GM18517 (cell line): ENCODE results near the gene EWSR1.
"Not testable (repeated sequence)": the region's sequence is repeated elsewhere in the genome, so short reads cannot be mapped to it uniquely, and the experiment has no call there.

Source experiments
- ATAC-seq: cut with Tn5 transposase; IDR thresholded peaks from one replicate; pipeline ENCODE4 v1.9.1; 2021; ENCODE audit warnings: mild to moderate bottlenecking, moderate library complexity; ENCODE audit not compliant: unreplicated experiment

The EWSR1 gene, protein sequence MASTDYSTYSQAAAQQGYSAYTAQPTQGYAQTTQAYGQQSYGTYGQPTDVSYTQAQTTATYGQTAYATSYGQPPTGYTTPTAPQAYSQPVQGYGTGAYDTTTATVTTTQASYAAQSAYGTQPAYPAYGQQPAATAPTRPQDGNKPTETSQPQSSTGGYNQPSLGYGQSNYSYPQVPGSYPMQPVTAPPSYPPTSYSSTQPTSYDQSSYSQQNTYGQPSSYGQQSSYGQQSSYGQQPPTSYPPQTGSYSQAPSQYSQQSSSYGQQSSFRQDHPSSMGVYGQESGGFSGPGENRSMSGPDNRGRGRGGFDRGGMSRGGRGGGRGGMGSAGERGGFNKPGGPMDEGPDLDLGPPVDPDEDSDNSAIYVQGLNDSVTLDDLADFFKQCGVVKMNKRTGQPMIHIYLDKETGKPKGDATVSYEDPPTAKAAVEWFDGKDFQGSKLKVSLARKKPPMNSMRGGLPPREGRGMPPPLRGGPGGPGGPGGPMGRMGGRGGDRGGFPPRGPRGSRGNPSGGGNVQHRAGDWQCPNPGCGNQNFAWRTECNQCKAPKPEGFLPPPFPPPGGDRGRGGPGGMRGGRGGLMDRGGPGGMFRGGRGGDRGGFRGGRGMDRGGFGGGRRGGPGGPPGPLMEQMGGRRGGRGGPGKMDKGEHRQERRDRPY

DNA sequence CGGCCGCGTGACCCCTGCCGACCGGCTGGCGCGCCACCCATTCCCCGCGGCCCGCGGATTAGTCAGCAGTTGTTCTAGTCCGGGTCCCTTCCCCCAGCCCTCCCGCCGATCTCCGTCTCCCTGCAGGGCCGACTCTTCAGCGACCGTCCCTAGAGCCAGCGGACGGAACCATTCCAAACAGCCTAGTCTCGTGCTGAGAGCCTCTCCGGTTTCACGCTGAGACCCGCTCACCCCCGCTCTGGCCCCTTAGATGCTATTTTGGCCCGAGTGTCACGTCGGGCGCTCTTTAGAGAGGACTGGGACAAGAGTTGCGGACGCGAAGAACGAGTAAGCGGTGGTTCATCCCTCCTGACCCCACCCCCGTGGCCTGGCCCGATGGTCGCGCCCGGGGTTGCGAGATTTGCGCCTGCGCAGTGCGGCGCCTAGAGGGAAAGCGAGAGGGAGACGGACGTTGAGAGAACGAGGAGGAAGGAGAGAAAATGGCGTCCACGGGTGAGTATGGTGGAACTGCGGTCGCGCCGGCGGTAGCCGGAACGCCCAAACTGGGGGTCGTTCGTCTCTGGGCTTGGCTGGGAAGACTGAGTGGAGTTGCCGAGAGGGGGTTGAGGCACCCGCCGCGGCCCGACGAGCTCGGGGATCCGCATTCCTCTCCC is at the start of gene EWSR1, which contains the start of gene RHBDD3:
TSS of gene EWSR1 (plus strand) at position 411 of the 653 bp plus-strand sequence. CDS start at position 480, 69 bp downstream.
TSS of gene RHBDD3 (minus strand) at position 124 of the 653 bp plus-strand sequence. CDS start 2,355 bp downstream, outside the sequence.
- peak; percentile 83 for ATAC-seq

DNA sequence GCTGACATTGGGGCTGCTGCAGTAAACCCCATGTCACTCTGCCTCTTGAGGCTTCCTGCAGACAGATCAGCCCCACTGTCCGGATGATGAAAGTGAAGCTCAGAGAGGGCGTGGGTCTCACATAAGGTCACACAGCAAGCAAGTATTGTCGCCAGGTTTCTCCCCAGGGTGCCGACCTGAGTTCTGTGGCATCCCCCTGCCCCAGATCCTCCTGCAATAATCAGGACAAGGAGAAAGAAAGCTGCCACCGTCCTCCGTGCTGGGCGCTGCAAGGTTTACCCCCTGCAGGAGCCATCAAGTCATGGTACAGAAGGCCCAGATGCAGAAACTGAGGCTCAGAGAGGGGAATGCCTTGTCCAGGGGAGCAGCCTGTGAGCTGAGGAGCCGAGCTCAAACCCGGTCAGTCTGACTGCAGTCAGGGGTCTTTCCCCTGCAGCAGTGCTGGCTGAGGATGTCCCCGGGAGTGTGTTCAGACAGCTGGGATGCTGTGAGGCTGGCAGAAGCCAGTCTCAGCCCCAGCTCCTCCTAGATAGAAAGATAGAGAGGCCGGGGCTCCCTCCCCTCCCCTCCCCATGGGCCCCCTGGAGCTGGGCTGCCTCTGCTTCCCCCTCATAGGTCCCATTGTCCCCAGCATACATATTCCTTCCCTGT is 49.2 kb upstream of the EWSR1 start:
- no peak for ATAC-seq

DNA sequence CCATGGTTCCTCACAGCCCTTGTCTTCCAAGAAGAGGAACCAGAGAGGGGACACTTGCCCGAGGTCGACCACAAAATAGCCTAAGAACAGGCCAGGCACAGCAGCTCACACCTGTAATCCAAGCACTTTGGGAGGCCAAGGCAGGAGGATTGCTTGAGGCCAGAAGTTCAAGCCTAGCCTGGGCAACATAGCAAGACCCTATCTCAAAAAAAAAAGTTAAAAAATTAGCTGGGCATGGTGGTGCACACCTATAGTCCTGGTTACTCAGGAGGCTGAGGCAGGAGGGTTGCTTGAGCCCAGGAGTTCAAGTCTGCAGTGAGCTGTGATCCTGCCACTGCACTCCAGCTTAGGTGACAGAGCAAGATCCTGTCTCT is 48.7 kb upstream of the EWSR1 start:
- not testable (repeated sequence) for ATAC-seq

DNA sequence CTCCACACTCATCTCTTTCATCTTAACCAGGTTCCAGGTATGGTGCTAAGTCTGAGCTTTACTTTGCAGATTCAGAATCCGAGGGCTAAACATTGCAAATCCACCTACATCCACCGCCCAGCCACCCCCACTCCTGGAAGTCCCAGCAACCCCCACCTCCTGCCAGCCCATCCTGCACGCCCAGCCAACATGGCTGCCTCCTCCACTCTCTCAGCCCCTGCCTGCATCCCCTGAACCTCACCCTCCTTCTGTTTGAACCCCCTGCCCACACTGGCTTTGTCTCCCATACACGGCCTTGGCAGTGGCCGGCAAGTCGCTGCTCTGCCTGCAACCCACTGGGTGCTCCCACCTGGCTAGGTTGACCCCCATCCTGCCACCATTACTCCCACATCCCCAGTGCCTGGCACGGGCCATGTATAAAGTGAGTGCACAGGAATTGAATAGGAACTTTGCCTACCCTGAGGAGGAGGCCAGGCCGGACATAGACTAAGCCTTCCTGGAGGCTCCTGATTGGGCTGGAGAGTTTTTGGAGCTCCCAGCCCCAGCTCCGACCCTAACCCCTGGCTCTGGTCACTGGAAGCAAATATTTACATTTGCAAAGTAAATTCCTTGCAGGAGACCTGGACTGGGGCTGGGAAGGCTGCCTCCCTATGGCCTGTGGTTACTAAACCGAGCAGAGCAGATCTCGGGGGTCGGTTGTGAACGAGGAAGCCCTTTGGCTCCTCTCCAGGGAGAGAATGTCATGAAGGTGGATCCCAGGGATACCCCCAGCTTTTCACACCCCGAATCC is 48.0 kb upstream of the EWSR1 start:
- ATAC-seq: no peak

DNA sequence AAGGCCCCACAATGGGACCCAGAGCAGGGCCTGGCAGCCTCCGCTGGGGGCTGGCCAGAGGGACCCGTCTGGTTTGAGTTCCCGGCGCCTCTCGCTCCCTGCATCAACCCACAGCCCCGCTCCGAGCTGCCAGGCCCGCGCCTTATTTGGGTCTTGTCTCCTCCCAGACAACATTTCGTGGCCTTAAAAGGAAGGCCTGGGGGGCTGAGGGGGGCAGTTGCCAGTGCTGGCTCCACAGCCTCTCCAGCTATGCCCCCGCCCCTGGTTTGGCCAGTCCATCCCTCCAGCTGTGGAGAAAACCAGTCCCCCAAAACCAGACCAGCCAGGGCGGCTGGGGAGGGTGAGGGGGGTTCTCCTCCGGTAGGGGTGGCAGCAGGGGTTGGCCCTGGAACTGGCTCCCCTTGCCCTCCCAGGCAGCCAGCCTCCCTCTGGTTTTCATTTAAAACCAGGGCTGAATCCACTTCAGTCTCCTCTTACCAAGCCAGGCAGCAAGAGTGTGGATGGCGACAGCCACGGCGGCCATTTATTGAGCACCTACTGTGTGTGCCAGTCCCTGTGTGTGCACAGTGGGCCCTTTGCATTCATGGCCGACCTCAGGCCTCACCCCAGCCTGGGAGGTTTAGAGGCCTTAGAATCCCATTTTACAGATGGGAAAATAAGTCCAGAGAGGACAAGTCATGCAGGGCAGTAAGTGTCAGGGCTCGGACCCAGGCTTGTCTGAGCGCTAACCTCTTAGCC is 43.8 kb upstream of the EWSR1 start:
- ATAC-seq: no peak

DNA sequence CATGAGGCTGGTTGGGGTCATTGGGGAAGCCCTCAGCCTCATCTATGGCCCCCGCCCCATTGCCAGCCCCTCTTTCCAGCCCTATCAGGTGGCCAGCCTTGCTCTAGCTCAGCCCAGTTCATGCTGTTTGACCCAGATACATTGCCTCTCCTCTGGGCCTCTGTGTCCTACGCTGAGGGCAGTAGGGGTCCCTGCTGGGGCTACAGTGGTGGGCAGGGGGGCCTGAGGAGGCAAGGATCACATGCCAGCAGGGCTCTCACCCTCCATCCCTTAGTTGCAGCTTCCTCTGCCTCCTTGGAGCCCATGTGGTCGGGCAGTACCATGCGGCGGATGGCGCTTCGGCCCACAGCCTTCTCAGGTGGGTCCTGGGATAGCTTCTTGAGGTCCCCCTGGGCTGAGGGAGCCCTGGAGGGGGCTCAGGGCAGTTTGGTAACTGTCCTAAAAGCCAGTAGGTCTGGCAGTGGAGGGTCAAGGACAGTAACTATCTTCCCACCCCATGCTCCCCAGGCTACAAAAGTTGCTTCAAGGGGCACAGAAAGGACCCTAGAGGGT is 43.1 kb upstream of the EWSR1 start:
- no peak for ATAC-seq

DNA sequence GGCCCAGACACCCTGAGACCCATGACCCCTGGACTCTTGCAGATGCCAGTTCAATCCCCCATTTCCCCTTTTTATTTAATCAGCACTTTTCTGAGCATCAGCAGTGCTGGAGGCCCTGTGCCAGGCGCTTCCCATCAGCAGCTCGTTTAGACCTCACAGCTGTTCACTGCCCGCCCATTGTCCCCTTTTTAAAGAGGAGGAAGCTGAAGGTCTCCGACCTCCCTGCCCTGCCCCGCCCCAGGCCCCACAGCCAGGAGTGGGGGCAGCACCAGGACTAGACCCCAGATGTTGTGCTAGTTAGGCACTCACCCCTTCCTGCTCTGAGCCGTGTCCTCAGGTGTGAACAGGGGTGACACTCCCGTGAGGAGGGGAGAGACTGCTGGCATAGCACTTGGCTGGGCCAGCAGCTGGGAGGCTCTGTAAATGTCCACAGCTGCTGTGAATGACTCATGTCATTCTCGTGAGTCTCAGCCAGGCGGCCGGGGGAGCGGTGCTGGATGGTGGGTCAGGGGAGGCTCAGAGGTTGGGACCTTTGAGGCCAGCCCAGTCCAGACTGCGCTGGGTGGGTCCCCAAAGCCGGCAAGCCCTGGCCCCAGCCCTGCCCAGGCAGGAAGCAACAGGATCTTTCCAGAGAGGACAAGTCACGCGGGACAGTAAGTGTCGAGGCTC is 42.5 kb upstream of the EWSR1 start:
- ATAC-seq: no peak

DNA sequence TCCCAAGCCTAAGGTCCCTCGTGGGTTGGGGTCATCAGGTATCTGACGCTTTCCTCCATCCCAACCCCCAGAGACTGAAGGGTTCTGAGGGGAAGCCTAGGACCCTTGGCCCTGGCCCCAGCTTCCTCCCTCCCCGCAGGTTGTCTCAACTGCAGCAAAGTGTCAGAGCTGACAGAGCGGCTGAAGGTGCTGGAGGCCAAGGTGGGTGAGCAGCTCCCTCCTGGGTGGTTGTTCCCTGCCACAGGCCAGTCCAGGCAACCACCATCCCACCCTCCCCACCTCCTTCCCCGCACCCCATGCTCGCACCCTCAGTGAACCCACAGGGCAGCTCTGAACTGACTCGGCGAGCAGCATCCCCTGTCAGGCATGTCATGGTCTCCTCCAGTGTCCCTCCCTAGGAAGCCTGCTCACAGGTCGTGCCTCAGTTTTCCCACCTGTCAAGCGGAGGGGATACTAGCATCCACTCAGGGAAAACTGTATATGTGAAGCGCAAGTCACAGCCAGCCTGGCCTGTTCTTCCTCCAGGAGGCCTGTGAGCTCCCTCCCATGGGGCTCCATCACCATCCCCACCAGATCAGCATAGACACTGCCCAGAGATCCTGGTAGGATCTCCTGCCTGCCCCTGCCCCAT is 41.6 kb upstream of the EWSR1 start:
- ATAC-seq: no peak

DNA sequence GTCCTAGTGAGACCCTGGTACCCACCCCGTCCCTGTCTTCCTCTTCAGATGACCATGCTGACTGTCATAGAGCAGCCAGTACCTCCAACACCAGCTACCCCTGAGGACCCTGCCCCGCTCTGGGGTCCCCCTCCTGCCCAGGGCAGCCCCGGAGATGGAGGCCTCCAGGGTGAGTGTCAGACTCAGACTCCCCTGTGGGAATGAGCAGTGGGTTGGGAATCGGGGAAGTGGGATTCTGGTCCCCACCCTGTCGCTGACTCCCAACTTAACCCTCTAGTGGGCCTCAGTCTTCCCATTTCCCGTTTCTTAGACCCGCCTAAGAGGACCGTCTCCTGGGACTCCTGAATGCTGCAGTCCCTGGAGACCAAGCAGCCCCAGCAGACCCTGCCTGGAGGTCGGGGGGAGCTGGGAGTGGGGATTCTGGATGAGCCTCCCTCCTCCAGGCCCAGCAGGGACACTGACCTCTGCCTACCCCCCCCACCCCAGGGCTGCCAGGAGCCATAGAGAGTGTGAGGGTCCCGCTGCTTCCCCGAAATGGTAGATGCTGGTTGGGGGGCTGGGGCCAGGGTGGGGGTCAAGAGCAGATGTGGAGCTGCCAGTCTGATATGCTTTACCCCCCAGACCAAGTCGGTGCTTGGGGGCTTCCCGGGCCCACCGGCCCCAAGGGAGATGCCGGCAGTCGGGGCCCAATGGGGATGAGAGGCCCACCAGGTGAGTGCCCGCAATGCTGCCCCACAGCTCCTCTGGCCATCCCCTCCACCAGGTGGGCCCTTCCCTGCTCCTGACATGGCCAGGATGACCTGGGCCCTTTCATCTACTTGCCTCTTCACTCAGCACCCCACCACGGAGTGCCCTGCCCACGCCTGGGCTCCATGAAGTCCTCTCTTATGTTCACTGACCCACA is 36.8 kb upstream of the EWSR1 start:
- no peak for ATAC-seq

DNA sequence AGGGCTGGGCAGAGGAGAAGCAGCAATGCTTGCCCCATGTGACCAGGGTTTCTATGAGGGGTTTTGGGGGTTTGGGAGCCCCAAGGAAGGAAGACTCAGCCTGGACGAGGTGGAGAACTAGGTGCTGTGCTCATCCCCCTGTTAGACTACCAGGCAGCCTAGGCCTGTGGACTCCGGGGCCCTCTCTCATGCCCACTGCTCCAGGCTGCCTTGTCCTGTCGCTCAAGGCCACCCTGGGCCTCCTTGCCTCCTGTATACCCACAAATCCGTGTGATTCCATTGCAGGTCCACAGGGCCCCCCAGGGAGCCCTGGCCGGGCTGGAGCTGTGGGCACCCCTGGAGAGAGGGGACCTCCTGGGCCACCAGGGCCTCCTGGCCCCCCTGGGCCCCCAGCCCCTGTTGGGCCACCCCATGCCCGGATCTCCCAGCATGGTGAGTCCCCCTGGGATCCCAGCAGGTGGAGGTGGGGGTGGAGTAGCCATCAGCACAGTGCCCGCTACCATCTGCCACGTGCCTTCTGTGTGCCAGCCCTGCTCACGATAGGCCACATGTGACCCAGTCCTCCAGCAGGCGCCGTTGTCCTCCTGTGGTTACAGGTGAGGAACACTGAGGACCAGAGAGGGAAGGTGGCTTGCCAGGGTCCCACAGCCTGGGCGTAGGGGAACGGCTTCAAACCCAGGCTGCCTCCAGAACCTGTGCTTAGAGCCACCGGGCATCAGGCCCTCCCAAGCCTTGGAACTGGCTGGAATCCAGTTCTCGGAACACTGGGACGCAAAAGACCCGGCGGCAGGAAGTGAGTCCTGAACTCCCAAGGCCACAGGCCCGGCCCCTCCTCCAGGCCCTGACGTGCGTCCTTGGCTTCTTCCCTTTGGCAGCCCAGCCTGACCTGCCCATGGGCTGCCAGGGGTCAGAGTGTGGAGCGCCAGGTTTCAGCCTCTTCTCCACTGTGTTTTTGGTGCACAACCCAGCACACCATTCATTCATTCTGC is 35.8 kb upstream of the EWSR1 start:
- ATAC-seq: no peak

DNA sequence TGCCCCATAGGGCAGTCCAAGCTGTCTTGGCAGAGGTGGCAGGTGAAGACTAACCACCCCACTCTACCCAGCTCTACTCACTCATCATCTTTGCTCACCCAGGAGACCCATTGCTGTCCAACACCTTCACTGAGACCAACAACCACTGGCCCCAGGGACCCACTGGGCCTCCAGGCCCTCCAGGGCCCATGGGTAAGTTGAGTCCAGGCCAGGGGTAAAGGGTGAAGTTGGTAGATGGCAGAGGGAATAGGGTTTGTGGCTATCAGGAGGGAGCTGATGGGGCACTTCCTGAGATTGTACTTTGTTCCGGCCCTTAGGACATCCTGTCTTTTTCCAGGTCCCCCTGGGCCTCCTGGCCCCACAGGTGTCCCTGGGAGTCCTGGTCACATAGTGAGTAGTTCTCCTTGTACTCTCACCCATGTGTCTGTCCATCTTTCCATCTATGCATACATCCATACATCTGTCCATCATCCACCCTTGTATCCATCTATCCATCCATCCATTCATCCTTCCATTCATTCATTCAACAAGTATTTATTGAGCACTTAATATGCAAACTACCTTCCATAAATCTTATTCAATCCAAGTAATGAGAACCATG is 34.7 kb upstream of the EWSR1 start:
- ATAC-seq: no peak

DNA sequence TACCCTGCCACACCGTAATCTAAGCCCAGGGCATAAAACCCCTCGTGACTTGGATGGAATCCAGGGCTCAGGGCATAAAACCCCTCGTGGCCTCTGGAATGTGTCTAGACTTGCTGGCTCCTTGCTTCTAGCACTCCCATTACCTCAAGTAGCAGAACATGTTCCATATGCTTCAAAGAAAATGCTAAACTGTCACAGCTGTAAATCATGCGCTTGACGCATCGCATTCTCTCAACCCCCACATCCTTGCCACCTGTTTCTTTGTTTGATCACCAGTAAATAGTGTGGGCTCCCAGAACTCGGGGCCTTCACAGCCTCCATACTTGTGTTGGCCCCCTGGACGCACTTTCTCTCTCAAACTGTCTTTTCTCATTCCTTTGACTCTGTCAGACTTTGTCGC is 27.6 kb upstream of the EWSR1 start:
- ATAC-seq: not testable (repeated sequence)

DNA sequence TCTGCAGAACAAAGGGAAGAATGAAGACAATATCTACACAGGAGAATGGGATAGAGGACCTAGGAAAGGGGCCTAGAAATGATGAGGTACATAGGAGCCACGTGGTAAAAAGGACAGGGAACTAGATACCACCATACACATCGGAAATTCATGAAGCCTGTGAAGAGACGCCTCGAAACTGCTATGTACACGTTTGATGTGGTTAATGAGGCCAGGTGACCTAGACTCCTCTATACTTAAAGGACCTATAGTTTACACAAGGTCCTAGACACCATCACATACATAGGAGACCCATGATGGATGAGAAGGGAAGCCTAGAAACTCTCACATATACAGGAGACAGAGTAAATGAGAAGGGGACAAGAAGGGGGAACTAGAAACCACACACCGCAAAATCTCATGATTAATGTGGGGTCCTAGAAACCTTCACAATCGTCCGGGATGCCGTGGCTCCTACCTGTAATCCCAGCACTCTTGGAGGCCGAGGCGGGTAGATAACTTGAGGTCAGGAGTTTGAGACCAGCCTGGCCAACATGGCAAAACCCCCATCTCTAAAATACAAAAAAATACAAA is 24.1 kb upstream of the EWSR1 start:
- ATAC-seq: no peak

DNA sequence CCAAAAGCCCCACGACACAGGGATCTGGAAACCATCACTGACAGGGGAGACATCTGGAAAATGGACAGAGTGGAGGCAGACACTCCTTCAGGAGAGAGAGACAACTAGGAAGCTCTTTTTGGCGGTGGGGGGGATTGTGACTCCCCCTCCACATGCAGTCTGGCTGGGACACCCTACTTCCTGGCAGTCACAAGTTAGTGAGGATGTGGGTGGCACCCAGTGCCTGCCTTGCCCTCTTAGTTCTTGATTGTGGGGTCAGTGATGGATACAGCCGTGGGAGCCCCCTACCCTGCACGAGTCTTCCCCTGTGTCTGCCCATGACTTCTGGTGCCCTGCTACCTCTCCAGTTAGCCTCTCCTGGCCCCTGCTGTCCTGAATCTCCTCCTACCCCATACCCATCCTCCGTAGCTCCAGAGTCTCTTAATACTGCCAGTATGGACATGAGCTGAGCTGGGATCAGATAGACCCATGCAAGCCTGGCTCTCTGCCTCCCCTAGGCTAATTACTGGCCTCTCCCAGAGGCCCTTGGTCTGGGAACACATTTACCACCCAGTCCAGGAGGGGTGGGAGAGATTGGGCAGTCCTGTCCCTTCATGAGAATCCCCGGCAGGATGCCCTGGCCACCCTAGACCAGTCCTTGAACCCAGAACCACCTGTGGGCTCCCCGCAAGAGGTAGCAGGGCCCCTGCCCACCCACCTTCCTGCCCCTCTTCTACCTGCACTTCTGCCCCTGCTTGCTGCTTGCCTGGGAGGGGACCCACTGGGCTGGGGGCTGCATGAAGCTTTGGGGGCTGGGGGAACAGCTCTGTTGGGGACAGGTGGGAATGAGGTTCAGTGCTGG is 23.1 kb upstream of the EWSR1 start:
- ATAC-seq: no peak
